22Rv1 (cell line): ENCODE data around the gene ROPN1B.

ENCODE experiments used
- CTCF ChIP-seq: fragments of 450-650 bp; IDR thresholded peaks from 2 replicates; pipeline ENCODE4 v1.5.1; 2017; ENCODE audit warnings: mild to moderate bottlenecking
- ZFX ChIP-seq: fragments of 450-650 bp; IDR thresholded peaks from 2 replicates; pipeline ENCODE4 v1.6.1; 2017; ENCODE audit warnings: antibody characterized with exemption, borderline replicate concordance

- TF ChIP-seq CTCF: no peak
- no peak for TF ChIP-seq ZFX
Observed at GRCh38 chr3:126024049-126024854, 55.3 kb downstream of the ROPN1B start.
